NCI-H1417 treated with DMSO at 0.1 percent for 48 hours (cell line): ENCODE results near the gene MSX1.
A peak's percentile ranks its signal among the peaks of the same experiment; 100 is the strongest.

ENCODE experiments used
- DNase-seq: peaks from one replicate; lab custom pipeline; 2025; lab: John Stamatoyannopoulos, UW

Gene MSX1

DNA sequence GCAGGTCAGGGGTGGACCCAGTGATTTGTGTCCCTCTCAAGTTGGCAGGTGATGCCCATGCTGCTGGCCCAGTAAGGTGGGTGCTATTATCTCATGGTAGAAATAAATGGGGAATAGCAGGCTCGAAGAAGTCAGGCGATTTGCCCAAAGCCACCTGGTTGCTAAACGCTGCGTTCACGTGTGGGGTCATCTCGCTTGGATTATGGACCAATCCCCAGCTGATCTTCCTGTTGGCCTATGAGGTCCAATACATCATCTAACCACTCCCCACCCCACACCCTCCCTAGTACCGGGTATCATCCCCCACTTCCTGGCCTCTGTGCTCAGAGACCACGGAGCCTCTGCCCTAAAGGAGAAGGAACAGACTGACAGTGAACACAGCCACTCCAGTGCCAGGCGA lies 18.3 kb upstream of the MSX1 start:
- DNase-seq, result no peak

DNA sequence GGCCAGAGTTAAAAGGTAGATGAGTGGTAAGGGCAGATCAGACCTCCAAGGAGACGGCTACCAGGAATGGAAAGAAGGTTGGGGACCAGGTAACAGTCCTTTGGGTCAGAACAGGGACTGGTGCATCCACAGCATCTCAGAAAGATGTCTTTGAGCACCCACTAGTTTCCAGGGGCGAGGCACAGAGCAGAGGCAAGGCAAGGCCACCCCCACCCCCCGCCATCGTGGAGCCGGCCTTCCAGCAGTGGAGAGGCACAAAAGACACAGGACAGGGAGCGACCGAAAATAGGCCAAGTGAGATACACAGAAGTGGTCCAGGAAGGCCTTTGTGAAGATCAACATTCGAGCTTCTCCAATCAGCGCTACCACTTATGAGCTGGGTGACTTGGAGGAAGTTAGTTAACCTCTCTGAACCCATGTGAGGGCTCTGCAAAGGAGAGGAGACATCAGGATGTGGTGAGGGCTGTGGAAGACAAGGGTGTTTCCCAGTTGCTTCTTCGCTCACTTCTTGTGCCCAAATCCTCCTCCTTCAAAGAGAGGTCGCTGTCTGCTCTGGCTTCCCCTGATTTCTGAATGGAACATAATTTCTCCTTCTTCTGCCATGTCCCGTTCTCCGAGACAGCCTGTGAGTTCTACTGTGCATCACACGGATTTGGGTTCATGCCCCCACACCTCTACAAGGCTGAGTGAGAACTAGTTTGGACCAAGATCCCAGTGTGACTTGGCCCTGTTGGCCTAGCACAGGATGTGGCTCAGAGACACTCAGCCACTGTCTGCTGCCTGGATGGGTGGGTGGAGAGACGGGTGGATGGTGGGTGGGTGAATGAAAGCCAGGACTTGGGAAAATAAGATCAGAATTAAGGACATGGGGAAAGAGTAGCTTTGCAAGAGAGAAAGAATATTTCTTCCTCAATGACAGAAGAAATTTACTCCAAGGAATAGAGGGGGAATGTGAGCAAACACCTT lies 16.7 kb upstream of the MSX1 start:
- DNase-seq, result no peak

DNA sequence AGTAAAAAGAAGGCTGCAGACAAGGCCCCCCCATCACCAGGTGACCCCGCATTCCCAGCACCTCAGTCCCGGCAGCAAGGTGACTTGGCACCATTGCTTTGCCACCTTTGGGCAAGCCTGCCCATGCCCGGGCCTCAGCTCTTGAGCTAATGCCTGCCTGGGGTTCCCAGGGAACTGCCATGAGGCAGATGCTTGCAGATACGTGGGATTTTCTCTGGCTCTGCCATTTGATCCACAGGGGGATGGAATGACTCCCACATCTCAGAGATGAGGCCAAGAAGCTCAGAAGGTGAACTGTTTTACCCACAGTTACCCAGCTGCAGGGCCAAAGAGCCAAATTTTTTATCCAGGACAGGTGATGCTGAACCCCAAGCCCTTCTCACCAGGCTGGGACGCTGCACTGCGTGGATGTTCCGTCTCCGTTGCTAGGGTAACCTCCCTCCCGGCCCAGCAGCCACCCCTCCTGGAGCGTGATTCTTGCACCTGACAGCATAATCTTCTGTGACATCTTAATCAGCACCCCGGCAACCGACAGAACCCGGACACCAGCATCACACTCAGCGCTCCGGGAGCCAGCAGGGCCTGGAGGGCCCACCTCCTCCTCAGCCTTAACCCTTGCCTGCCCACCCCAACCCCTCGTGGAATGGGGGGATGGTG lies 15.7 kb upstream of the MSX1 start:
- no peak for DNase-seq

DNA sequence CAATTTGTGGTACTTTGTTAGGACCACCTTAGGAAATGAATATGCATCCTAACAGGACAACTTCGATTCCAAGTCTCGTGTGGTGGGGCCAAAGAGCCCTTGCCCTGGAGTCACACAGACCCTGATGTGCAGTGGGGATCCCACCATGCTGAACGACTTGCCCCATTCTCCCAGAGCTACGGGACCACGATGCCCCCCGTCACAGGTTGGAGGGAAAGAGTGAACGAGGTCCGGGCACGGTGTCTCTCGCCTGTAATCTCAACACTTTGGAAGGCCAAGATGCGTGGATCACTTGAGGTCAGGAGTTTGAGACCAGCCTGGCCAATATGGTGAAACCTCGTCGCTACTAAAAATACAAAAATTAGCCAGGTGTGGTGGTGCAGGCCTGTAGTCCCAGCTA lies 14.4 kb upstream of the MSX1 start:
- DNase-seq, result no peak

DNA sequence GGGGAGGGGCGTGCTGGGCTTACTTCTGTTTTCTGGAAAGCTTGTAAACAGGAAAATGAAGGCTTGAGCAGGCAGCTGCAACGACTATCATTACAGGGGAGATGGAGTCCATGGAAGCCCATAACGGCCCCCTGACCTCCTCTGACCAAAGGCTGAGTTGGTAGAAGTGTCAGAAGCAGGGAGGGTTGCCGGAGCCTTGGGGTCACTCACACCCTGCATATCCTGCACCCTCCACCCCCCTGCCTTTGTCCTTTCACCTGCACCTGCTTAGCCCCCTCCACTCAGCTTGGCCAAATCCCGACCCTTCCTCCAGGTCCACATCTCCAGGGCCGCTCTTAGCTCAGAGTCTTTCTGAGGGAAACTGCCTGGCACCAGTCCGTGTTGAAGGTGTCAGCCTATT lies 12.5 kb upstream of the MSX1 start:
- no peak for DNase-seq

DNA sequence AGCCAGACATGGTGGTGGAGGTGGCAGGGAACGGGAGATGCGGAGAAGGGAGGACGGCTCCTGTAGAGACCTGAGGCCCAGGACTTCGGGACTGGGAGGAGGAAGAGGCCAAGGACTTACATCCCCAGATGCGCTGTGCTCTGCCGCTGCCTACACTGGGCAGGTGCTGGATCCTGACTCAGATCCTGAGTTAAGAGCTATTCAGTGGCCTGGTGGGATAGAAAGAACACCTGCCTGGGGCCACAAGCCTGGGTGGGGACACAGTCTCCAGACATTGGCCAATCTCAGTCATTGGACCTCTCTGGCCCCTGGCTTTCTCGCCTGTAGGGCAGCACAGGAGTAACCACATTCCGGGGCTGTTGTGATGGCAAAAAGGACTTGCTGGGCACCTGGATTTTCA lies 10.9 kb upstream of the MSX1 start:
- no peak for DNase-seq

DNA sequence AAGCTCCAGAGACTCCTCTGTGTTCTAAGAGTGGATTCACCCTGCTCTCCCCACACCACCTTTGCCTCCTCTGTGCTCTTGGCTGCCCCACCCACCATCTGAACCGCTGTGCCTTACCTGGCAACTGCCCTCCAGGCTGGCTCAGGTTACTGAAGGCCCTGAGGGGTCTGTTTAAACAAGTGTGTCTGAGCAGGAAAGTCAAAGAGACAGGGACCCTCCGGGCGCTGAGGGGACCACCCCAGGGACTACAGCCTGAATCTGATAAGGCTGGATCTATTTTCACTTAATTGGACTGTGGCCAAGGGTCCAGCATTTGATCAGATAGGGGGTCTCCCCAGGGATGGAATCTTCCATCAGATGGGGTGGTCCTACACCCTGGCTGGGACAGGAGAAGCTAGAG lies 10.4 kb upstream of the MSX1 start:
- no peak for DNase-seq

DNA sequence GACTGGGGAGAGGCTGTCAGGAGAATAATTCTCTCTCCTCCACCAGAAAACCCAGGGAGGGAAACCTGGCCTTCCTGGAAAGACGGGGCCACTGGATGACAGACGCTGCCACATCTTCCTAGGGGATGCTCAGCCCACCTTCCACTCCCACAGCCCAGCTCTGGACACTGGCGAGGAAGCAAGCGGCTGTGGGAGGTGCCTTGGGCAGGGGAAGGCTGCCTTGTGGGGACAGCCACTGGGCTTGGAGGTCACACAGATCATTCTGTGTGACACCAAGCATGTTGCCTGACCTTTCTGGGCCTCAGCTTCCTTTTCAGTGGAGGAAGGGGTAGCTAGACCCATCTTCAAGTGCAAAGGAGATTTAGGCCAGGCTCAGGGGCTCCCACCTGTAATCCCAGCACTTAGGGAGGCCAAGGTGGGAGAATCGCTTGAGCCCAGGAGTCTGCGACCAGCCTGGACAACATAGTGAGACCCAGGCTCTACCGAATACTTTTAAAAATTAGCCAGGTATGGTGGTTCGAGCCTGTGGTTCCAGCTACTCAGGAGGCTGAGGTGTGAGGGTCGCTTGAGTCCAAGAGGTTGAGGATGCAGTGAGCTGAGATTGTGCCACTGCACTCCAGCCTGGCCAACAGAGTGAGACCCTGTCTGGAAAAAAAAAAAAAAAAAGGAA lies 9.8 kb upstream of the MSX1 start:
- no peak for DNase-seq

DNA sequence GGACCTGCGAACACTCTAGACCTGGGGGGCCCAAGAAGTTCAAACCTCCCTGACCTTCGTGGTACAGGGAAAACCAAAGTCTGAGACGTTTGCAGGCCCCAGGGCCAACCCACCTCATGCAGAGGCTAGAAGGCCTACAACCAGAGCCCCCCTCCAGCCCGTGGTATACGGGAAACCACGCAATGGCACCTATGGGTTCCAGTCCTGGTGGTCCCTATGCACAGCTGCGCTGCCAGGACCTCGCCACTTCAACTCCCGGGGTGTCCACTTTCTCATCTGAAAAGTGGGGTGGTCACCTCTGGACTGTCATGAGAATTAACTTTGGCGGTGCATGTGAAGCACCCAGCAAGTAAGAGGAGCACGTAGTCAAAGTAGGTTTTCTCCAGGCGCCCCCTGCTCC lies 8.4 kb upstream of the MSX1 start:
- no peak for DNase-seq

DNA sequence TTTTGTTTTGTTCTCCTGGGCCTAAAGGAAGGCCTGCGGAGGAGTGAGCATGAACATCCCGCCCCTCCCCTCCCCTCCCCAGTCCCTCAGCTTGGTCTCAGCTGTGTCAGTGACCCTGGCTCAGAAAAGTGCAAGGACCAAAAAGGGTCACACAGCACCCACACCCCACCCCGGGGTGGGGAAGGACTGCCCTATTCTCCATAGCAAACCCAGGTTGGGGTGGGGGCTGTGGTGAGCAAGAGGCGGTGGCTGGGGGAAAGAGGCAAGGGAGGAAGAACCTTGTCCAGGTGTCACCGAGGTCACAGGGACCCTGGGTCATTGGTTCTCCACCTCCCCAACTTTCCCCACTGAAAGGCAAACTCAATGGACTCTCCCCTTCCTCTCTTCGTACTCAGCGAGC lies 7.6 kb upstream of the MSX1 start:
- no peak for DNase-seq

DNA sequence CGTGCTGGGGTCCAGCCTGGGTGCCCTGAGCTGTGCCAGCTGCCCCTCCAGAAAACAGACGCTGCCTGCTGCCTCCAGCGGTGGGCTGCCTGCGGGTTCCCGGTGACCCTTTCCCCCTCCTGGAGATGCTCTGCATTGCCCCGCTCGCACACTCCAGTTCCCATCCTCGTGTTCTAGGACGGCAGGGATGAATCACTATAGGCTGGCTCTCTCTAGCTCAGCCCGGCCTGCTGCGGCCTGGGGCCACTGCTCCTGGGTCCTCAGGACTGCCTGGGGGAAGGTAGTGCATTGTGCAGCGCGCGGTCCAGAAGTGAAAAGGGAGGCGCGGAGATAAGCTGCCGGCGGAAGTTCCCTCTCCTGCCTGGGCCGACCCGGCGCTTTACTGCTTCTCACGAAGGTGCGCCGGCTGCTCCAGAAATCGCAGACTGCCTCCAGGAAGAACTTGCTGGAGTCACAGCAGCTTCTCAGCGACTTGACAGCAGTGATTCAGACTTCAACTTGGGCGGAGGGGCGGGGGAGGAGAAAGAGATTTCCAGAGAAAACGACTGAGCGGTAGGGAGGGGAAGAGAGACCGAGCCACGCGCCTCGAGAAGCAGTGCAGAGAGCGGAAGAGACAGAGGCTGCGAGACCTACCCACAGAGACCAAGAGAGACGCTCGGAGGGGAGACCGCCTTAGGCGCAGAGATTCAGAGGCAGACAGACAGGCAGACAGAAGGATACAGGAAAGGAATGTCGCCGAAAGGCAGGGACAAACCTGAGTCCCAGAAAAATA lies 6.7 kb upstream of the MSX1 start:
- no peak for DNase-seq

DNA sequence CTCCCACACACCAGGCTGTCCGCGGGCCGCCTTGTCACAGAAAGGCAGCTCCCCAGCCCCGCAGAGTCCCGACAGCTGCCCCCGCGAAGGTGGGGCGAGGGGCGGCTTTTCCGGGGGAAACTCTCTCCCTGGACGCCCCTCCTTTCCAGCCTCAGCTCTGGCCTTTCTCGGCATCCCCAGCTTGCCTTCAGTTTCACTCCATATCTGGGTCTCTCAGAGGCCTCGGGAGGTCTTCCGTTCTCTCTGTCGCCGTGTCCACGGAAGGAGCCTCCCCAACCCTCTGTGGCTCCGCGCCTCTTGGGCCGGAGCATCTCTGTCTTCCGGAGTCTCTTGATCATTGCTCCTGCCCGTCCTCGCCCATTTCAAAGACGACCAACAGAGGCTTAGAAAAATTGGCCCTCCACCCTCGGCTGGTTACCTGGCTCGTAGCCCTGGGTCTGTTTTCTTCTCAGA lies 6.1 kb upstream of the MSX1 start:
- DNase-seq, result no peak

DNA sequence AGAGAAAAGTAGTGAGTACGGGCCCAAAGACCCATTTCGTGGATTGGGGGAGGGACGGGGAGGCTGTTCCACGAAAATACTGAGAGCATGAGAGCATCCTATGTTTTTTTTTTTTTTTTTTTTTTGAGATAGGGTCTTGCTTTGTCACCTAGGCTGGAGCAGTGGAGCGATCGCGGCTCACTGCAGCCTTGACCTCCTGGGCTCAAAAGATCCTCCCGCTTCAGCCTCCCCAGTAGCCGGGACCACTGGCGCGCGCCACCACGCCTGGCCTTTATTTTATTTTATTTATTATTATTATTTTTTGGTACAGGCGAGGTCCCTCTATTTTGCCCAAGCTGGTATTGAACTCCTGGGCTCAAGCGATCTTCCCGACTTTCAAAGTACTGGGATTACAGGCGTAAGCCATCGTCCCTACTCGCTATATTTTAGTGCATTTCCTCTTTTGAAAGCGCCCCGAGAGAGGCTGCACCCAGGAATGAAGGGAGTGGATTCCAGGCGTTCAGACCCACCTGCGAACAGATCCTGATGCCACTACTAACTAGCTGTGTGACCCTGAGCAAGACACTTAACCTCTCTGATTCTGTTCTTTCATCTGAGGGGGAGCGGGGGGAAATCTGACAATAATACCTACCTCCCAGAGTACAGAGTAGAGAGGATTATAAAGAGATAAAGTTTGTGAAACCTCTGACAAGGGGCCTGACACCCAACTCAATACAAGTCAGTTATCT lies 5.4 kb upstream of the MSX1 start:
- no peak for DNase-seq

DNA sequence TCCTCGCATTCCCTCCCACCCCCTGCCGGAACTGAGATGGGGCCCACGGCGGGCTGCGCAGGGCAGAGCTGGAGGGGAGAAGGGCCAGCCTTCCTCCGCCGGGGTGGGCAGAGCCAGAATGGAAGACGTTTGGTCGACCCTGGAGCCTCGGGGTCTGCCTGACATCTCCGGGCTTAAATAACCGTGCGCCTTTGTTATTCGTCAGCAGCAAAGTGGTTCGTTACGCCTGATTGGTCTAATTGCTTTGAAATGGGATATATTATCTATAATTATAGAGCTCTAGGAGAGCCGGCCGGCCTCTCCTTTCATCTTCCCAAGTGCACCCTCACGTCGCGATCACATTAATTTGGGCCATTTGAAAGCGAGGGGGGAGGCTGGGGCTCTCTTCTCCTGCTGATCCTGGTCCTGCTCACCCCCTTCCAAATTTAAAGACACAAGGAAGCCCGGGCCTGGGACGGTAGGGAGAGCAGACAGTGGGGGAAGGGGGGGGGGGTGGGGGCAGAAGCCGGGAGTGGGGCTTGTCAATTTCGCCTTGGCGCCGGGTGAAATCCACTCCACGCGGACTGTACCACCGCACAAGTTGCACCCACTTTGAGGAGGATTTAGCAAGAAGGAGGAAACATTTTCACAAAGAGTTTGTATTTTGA lies 4.7 kb upstream of the MSX1 start:
- DNase-seq, result peak; percentile 76

DNA sequence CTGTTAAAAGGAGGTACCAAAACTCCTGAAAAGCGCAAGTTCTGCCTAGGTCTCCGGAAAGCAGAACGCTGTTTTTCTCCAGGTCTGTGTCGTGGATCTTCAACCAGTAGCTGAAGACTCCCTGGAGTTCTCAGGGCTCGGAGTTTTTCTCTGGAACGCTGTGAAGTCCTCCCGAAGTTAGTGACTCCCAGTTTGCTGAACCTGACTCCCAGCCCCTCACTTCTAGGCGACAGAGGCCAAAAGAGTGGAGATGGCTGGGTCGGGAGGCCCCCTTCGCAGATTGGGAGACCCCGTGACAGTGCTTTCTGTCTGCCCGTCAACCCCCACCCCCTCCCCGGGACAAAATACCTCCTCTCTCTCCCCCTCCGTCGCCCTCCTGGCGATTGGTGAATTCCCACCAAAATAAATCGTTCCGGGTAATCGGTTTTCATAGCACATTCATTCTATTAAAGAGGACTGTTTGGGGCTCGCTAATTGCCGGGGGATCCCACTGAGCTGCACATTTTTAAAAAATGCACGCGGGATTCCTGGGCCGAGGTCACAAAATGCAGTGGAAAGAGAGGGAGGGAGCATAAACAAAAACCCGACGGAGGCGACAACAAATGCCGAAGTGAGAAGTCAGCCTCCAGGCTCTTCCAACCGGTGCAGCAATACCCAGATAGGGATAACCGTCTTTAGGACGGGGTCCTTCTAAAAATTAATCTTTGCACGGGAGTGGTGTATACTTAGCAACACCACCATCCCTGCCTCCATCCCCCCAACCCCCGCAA lies 4.0 kb upstream of the MSX1 start:
- no peak for DNase-seq

DNA sequence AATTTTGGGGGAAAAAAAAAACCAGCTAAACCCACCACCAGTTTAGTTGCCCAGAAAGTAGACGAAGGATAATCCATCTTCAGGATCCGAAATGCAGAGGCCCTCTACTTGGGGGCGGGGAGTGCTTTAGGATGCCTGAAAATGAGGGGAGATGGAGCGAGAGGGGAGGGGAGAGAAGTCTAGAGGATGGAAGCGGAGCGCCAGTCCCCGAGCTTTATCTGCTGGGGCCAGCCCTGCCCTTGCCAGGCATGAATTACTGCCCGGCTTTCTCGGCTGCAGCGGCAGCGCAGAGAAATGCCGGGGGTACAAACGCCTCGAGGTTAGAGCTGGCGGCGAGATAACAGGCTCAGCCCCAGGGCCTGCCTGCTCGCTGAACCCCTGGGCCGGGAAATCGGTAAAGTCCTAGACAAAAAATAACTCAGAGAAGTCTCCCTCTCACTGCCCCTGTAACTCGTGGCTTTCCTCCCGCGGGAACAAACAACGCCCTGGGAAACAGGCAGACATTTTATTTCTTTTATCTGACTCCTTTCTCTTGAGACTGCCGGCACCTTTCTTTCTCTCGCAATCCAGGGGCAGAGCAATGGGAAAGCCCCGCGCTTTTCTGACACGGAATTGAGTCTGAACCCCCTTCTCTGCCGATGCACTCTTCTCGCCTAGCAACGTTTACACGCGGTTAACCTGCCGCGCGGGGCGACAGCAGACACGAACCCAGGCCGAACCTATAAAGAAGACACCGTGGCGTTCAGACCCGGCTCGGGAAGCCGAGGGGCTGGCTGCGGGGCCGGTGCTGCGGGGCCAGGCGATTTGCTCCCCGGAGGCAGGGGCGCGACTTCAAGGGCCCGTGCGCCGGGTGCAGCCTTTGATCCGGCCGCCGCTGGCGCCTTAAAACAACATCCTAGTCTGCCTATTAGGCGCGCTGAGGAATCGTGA lies 3.1 kb upstream of the MSX1 start:
- no peak for DNase-seq

DNA sequence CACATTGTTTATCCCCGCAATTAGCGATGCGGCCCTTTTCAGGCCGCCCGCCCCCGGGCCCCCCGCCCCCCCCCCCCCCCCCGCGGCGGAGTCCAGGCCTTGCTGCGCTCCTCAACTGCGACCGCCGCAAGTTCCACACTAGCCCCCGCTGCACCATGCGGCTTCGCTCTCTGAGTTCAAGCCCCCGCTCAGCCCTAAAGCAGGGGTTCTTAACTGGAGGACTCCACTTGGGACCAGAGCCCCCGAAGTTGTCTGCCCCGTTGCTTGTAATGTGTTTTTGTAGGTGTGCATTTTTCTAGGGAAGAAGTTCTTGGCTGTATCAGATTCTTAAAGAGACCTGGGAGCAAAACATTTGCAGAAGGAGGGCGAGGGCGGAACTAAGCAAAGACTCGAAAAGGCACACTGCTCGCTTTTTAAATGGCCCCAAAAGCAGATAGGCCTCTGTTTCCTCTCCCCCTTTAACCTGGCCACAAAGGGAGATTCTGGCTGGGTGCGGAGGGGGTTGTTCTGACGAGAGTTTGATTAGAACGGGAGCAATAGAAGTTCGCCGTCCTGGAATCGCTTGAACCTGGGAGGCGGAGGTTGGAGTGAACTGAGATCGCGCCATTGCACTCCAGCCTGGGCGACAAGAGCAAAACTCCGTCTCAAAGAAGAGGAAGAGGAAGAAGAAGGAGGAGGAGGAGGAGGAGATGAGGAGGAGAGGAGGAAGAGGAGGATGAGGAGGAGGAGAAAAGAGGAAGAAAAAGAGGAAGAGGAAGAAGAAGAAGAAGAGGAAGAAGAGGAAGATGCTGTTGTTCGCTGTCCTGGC lies 2.3 kb upstream of the MSX1 start:
- DNase-seq, result no peak
